Trophoblast cell (in vitro differentiated cells and primary cell): Measurements from ENCODE around the gene SDC3.
A peak's percentile ranks its signal among the peaks of the same experiment; 100 is the strongest.

ENCODE experiments used
- DNase-seq, 2 donors: peaks; one replicate each; pipeline ENCODE4 v3.0.0-alpha.2; 2016
- H2AFZ ChIP-seq: 2 replicates; pipeline ENCODE4 v1.6.1; 2013; ENCODE audit warnings: low read length, moderate library complexity, mild to moderate bottlenecking; ENCODE audit not compliant: insufficient read depth, poor library complexity
- H2AK5ac ChIP-seq: 2 replicates; pipeline ENCODE4 v1.6.1; 2013; ENCODE audit warnings: mild to moderate bottlenecking, low read length
- H2BK120ac ChIP-seq: 2 replicates; pipeline ENCODE4 v1.6.1; 2013; ENCODE audit warnings: low read length, mild to moderate bottlenecking, moderate library complexity; ENCODE audit not compliant: insufficient read depth, poor library complexity
- H2BK12ac ChIP-seq: 2 replicates; pipeline ENCODE4 v1.6.1; 2013; ENCODE audit warnings: mild to moderate bottlenecking, low read length, moderate library complexity
- H2BK5ac ChIP-seq: 2 replicates; pipeline ENCODE4 v1.6.1; 2013; ENCODE audit warnings: low read length, low read depth, moderate library complexity, mild to moderate bottlenecking; ENCODE audit not compliant: poor library complexity
- H3K14ac ChIP-seq: 2 replicates; pipeline ENCODE4 v1.6.1; 2013; ENCODE audit warnings: mild to moderate bottlenecking, low read length
- H3K18ac ChIP-seq: 2 replicates; pipeline ENCODE4 v1.6.1; 2013; ENCODE audit warnings: mild to moderate bottlenecking, low read length
- H3K23ac ChIP-seq: 2 replicates; pipeline ENCODE4 v1.6.1; 2013; ENCODE audit warnings: low read length
- H3K27ac ChIP-seq: 2 replicates; pipeline ENCODE4 v1.5.1; 2013; ENCODE audit warnings: low read depth, mild to moderate bottlenecking, inconsistent platforms, low read length, moderate library complexity
- H3K27me3 ChIP-seq: 2 replicates; pipeline ENCODE4 v1.6.1; 2013; ENCODE audit warnings: inconsistent platforms, mild to moderate bottlenecking, low read length, moderate library complexity; ENCODE audit not compliant: insufficient read depth
- H3K36me3 ChIP-seq, 2 experiments: 1 replicate in 1 of 2; 2 replicates in 1 of 2; pipeline ENCODE4 v1.6.1; 2013; ENCODE audit warnings: low read length in 2 of 2, mild to moderate bottlenecking in 2 of 2, moderate library complexity in 1 of 2; ENCODE audit not compliant: insufficient read depth in 2 of 2, control insufficient read depth in 1 of 2
- H3K4ac ChIP-seq: 2 replicates; pipeline ENCODE4 v1.6.1; 2013; ENCODE audit warnings: low read depth, mild to moderate bottlenecking, low read length, moderate library complexity
- H3K4me1 ChIP-seq, 2 experiments: 1 replicate in 1 of 2; 2 replicates in 1 of 2; pipeline ENCODE4 v1.6.1; 2013; ENCODE audit warnings: low read length in 2 of 2, mild to moderate bottlenecking in 2 of 2, moderate library complexity in 1 of 2; ENCODE audit not compliant: insufficient read depth in 2 of 2, control insufficient read depth in 1 of 2
- H3K4me2 ChIP-seq: 2 replicates; pipeline ENCODE4 v1.6.1; 2013; ENCODE audit warnings: inconsistent platforms, mild to moderate bottlenecking, low read length, moderate library complexity
- H3K4me3 ChIP-seq: 2 replicates; pipeline ENCODE4 v1.5.1; 2013; ENCODE audit warnings: mild to moderate bottlenecking, low read depth, low read length, inconsistent platforms
- H3K79me1 ChIP-seq: one replicate; pipeline ENCODE4 v1.6.1; 2013; ENCODE audit warnings: low read length
- H3K79me2 ChIP-seq: 2 replicates; pipeline ENCODE4 v1.6.1; 2013; ENCODE audit warnings: low read length, mild to moderate bottlenecking; ENCODE audit not compliant: control insufficient read depth, insufficient read depth, poor library complexity
- H3K9ac ChIP-seq: 2 replicates; pipeline ENCODE4 v1.6.1; 2013; ENCODE audit warnings: mild to moderate bottlenecking, low read length
- H3K9me3 ChIP-seq: 2 replicates; pipeline ENCODE4 v1.6.1; 2013; ENCODE audit warnings: low read depth, mild to moderate bottlenecking, control low read depth, inconsistent platforms, low read length; ENCODE audit not compliant: insufficient read depth
- H4K12ac ChIP-seq: 2 replicates; pipeline ENCODE4 v1.6.1; 2013; ENCODE audit warnings: low read depth, mild to moderate bottlenecking, low read length, moderate library complexity
- H4K8ac ChIP-seq: 2 replicates; pipeline ENCODE4 v1.6.1; 2013; ENCODE audit warnings: low read depth, mild to moderate bottlenecking, low read length, moderate library complexity
- H4K91ac ChIP-seq: one replicate; pipeline ENCODE4 v1.6.1; 2013; ENCODE audit warnings: low read depth, mild to moderate bottlenecking, low read length, moderate library complexity
- WGBS: extraction: QIAGEN DNeasy Blood & Tissue Kit; methylation state at CpG from one replicate; pipeline ENCODE4 v1.1.7; 2013; ENCODE audit warnings: missing lambda C conversion rate; ENCODE audit not compliant: insufficient read length, insufficient coverage; ENCODE audit errors: extremely low coverage; 5-methylcytosine and 5-hydroxymethylcytosine counted together

The SDC3 gene

GRCh38 chr1:30830537-30830936, 78.0 kb downstream of the SDC3 start:
- H3K4me2 ChIP-seq, result no peak overlapping the region
- H3K14ac ChIP-seq, result no peak overlapping the region
- H2BK120ac ChIP-seq, result no peak overlapping the region
- no CpG with 5 or more reads among the region's 6 CpGs for WGBS
- no peak overlapping the region for H3K4ac ChIP-seq
- no peak overlapping the region for H4K8ac ChIP-seq
- no peak overlapping the region for H3K9ac ChIP-seq
- H2AFZ ChIP-seq, result no peak overlapping the region
- no peak overlapping the region for H2BK5ac ChIP-seq
- H3K9me3 ChIP-seq, result peaks cover 2% of the 10 kb centered on the region
- DNase-seq, result peak in 1 of 2 donors; percentile 9
- H3K27ac ChIP-seq, result no peak overlapping the region
- H3K27me3 ChIP-seq, result no peaks in the 10 kb centered on the region
- H3K18ac ChIP-seq, result no peak overlapping the region
- H3K4me3 ChIP-seq, result no peak overlapping the region
- H4K12ac ChIP-seq, result no peak overlapping the region
- H3K36me3 ChIP-seq, result no peaks in the 10 kb centered on the region
- H3K4me1 ChIP-seq, result no peaks in the 10 kb centered on the region
- no peak overlapping the region for H2AK5ac ChIP-seq
- H4K91ac ChIP-seq, result no peak overlapping the region
- H3K79me2 ChIP-seq, result no peaks in the 10 kb centered on the region
- no peaks in the 10 kb centered on the region for H3K79me1 ChIP-seq
- no peak overlapping the region for H3K23ac ChIP-seq
- no peak overlapping the region for H2BK12ac ChIP-seq

DNA sequence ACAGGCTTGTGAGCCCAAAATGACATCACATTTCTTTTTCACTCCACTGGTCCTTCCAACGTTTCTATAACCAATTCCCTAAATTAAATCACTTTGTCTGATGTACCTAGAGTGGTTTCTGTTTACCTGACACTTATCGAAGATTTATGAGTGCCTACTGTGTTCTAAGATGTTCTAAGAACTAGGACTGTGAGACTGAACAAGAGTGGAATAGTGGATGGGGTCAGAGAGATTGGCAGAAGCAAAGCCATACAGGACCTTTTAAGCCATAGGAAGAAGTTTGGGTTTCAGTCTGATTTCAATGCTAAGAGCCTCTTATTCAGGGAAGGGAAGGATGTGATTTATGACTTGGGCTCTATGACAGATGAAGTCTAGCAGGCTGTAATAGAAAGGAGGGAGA, 78.7 kb downstream of the SDC3 start:
- no peak overlapping the region for H3K23ac ChIP-seq
- H3K36me3 ChIP-seq, result no peaks in the 10 kb centered on the region
- peaks cover 2% of the 10 kb centered on the region for H3K9me3 ChIP-seq
- H2BK12ac ChIP-seq, result no peak overlapping the region
- no peak overlapping the region for H2BK5ac ChIP-seq
- no peak overlapping the region for H3K18ac ChIP-seq
- no peak overlapping the region for H3K4ac ChIP-seq
- no peak overlapping the region for H4K91ac ChIP-seq
- H2BK120ac ChIP-seq, result no peak overlapping the region
- no peaks in the 10 kb centered on the region for H3K79me2 ChIP-seq
- WGBS, result 100% methylated on average over 1 of the region's 2 CpGs
- H4K8ac ChIP-seq, result no peak overlapping the region
- no peak overlapping the region for H4K12ac ChIP-seq
- H3K4me1 ChIP-seq, result no peaks in the 10 kb centered on the region
- no peak overlapping the region for H3K27ac ChIP-seq
- no peak overlapping the region for H2AFZ ChIP-seq
- H3K4me2 ChIP-seq, result no peak overlapping the region
- no peak overlapping the region for H3K4me3 ChIP-seq
- H3K9ac ChIP-seq, result no peak overlapping the region
- H3K27me3 ChIP-seq, result no peaks in the 10 kb centered on the region
- no peak for DNase-seq
- no peak overlapping the region for H3K14ac ChIP-seq
- no peaks in the 10 kb centered on the region for H3K79me1 ChIP-seq
- no peak overlapping the region for H2AK5ac ChIP-seq

- Histone ChIP-seq H3K9me3 (no peaks in the 10 kb centered on the region), H3K23ac (no peak overlapping the region)
These were observed 83.7 kb downstream of the SDC3 start for GRCh38 chr1:30824736-30825429.

DNA sequence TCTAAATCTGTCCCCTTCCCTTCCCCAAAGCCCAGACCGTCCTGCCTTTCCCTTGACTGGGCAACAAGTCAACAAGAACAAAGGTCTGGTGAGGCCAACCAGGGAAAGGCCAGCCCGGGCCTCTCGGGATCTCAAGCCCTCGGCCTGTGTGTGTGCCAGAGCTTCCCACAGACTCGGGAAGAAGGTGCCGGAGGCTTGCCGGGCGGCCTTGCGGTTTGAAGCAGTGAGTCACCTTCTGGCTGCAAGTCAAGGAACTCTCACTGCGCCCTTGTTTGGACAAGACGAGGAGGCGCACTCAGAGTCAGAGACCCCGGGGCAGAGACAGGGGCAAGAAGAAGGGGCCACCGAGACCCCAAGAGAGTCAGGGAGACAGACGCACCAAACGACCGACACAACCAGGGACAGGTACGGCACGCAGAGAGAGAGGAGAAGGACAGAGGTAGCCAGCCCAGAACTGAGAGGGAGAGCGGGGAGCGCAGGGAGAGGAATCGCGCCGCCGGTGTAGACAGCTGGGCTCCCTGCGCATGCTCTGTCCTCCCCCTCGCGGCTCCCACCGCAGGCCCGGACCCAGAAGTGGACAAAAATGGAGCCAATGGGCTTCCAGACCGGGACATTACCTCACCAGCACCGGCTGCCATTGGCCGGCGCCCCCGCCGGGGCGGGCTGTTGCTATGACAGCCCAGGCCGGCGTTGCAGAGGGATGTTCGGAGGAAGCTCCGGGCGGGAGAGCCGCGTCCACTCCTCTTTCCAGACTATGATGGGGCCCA, 84.4 kb downstream of the SDC3 start:
- Histone ChIP-seq H2BK120ac (peak overlapping the region; percentile 83), H3K4me2 (peak overlapping the region; percentile 63), H2AFZ (peak overlapping the region; percentile 89), H3K4ac (peak overlapping the region; percentile 41), H3K23ac (no peak overlapping the region), H4K91ac (peak overlapping the region; percentile 84), H2BK12ac (peak overlapping the region; percentile 58), H3K4me3 (peak overlapping the region; percentile 50), H2AK5ac (peak overlapping the region; percentile 28), H3K79me1 (peaks cover 12% of the 10 kb centered on the region), H2BK5ac (peak overlapping the region; percentile 93), H3K9ac (peak overlapping the region; percentile 47), H3K27ac (peak overlapping the region; percentile 94), H3K4me1 (peaks cover 12 to 14% of the 10 kb centered on the region in 2 experiments), H3K14ac (peak overlapping the region; percentile 77), H3K9me3 (no peaks in the 10 kb centered on the region), H3K79me2 (peaks cover 2% of the 10 kb centered on the region), H4K12ac (peak overlapping the region; percentile 56), H3K27me3 (no peaks in the 10 kb centered on the region), H4K8ac (peak overlapping the region; percentile 82), H3K36me3 (no peaks in the 10 kb centered on the region), H3K18ac (peak overlapping the region; percentile 85)
- DNase-seq, result peak; percentile 93 to 94
- no CpG with 5 or more reads among the region's 44 CpGs for WGBS

More at GRCh38 chr1:30824736-30825429, 83.7 kb downstream of the SDC3 start:
- no peak overlapping the region for H2BK5ac ChIP-seq
- peak overlapping the region; percentile 16 for H2BK120ac ChIP-seq
- 100% methylated on average over 1 of the region's 12 CpGs for WGBS
- H4K12ac ChIP-seq, result no peak overlapping the region
- peak overlapping the region; percentile 63 for H3K4me2 ChIP-seq
- peak overlapping the region; percentile 36 for H4K8ac ChIP-seq
- H2AK5ac ChIP-seq, result no peak overlapping the region
- no peak overlapping the region for H3K14ac ChIP-seq
- no peak overlapping the region for H3K4ac ChIP-seq
- peak overlapping the region; percentile 27 for H2BK12ac ChIP-seq
- no peak overlapping the region for H3K9ac ChIP-seq
- H3K79me2 ChIP-seq, result peaks cover 2% of the 10 kb centered on the region
- H3K18ac ChIP-seq, result peak overlapping the region; percentile 21
- peak overlapping the region; percentile 29 for H4K91ac ChIP-seq
- H3K4me3 ChIP-seq, result no peak overlapping the region
- H3K27me3 ChIP-seq, result no peaks in the 10 kb centered on the region
- no peaks in the 10 kb centered on the region for H3K36me3 ChIP-seq
- peaks cover 12% of the 10 kb centered on the region for H3K79me1 ChIP-seq
- DNase-seq, result no peak
- peak overlapping the region; percentile 35 for H2AFZ ChIP-seq
- peaks cover 12 to 14% of the 10 kb centered on the region in 2 experiments for H3K4me1 ChIP-seq
- no peak overlapping the region for H3K27ac ChIP-seq
